ENCODE measurements around the gene SELENOO. TPM values are rescaled to one million over a fixed set of nuclear protein-coding genes. Genes with fewer than 3 reads are reported as not detected.

The SELENOO gene
- total RNA-seq, 1 donor from 2014 or later: 24.7 TPM

DNA sequence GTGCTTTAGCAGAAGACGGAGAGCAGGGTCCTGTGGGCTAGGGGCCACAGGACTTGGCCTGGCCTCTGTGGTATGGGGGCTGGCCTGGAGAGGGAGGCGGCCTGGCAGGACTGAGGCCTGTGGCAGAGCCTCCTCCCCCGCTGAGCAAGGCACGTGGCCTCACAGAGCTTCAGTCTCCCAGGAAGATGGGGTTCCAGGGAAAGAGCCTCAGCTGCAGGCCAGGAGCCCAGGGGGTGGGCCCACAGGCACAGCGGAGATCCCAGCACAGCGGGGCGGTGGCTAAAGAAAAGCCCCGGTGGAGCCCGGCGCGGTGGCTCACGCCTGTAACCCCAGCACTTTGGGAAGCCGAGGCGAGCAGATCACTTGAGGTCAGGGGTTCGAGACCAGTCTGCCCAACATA is 58.5 kb downstream of the SELENOO start:
- Mint-ChIP-seq H3K9me3 (ENCODE audit: low read depth) (no peaks in the 10 kb centered on the region), H3K27ac (no peak overlapping the region), H3K27me3 (peaks cover 3% of the 10 kb centered on the region), H3K4me3 (ENCODE audit: low read depth) (peak overlapping the region; percentile 53), H3K36me3 (ENCODE audit: insufficient read depth) (no peaks in the 10 kb centered on the region), H3K4me1 (ENCODE audit: low read depth) (peaks cover 3% of the 10 kb centered on the region)
- DNase-seq (ENCODE audit: low spot score, unreplicated experiment): no peak
- TF ChIP-seq, protein P1, sequence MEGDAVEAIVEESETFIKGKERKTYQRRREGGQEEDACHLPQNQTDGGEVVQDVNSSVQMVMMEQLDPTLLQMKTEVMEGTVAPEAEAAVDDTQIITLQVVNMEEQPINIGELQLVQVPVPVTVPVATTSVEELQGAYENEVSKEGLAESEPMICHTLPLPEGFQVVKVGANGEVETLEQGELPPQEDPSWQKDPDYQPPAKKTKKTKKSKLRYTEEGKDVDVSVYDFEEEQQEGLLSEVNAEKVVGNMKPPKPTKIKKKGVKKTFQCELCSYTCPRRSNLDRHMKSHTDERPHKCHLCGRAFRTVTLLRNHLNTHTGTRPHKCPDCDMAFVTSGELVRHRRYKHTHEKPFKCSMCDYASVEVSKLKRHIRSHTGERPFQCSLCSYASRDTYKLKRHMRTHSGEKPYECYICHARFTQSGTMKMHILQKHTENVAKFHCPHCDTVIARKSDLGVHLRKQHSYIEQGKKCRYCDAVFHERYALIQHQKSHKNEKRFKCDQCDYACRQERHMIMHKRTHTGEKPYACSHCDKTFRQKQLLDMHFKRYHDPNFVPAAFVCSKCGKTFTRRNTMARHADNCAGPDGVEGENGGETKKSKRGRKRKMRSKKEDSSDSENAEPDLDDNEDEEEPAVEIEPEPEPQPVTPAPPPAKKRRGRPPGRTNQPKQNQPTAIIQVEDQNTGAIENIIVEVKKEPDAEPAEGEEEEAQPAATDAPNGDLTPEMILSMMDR (IDR thresholded peaks at IDR 0.05; ENCODE audit: unreplicated experiment): no peak

DNA sequence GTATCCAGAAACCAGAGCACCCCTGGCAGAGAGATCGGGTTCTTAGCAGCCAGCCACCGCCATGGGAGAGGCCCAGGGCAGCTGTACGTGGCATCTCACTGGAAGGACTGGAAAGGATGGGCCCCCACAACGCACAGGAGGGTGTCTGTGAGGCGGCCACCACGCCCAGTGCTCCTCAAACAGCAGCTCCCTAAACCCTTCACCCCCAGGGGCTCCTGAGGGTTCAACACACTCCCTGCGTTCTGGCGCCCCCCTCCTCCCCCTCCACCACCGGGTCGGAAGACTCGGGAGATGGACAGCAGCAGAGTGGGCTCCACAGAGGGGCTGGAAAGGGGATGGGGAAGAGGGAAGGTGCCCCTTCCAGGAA is 59.6 kb downstream of the SELENOO start:
- H3K9me3 Mint-ChIP-seq (ENCODE audit: low read depth): no peaks in the 10 kb centered on the region
- no peak for DNase-seq (ENCODE audit: low spot score, unreplicated experiment)
- H3K4me1 Mint-ChIP-seq (ENCODE audit: low read depth): peaks cover 3% of the 10 kb centered on the region
- TF ChIP-seq, protein P1 (IDR thresholded peaks at IDR 0.05; ENCODE audit: unreplicated experiment): no peak
- H3K36me3 Mint-ChIP-seq (ENCODE audit: insufficient read depth): no peaks in the 10 kb centered on the region
- peak overlapping the region; percentile 61 for H3K4me3 Mint-ChIP-seq (ENCODE audit: low read depth)
- no peak overlapping the region for H3K27ac Mint-ChIP-seq
- peaks cover 10% of the 10 kb centered on the region for H3K27me3 Mint-ChIP-seq

DNA sequence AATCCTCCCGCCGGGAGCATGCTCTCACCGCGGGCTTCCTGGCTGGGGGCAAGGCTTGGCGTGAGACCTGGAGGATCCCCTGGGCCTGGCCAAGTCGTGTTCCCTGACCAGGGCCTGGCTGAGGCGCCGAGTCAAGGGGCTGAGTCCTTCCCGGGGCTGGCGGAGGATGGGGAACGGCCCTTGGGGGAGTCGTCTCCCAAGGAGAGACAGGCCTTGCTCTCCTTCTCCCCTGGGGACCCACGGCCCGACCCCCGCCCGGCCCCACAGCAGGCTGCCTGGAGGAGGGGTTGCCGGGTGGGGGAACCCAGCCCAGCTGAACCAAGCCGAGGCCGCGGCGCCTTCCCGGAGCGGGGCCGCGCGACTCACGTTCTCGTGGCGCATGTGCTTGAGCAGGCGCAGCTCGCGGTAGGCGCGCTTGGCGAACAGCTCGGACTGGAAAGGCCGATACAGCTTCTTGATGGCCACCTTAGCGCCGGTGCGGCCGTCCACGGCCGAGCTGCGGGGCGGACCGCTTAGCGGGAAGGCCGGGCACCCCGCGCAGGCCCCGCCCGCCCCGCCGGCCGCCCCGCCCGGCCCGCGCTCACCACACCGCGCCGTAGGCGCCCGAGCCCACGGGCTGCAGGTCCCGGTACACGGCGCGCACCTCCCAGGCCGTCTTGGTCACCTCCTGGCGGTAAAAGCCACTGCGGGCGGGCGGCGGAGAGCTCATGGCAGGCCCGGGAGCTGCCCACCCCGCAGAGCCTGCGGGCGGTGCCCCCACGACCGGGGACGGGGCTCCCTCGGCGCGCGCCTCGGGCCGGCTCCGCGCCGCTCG is 60.2 kb downstream of the SELENOO start:
- no peak for DNase-seq (ENCODE audit: low spot score, unreplicated experiment)
- TF ChIP-seq, protein P1 (IDR thresholded peaks at IDR 0.05; ENCODE audit: unreplicated experiment): no peak
- peak overlapping the region; percentile 61 for H3K4me3 Mint-ChIP-seq (ENCODE audit: low read depth)
- H3K4me1 Mint-ChIP-seq (ENCODE audit: low read depth): peaks cover 3% of the 10 kb centered on the region
- H3K27me3 Mint-ChIP-seq: peaks cover 12% of the 10 kb centered on the region
- H3K9me3 Mint-ChIP-seq (ENCODE audit: low read depth): no peaks in the 10 kb centered on the region
- no peaks in the 10 kb centered on the region for H3K36me3 Mint-ChIP-seq (ENCODE audit: insufficient read depth)
- H3K27ac Mint-ChIP-seq: no peak overlapping the region

DNA sequence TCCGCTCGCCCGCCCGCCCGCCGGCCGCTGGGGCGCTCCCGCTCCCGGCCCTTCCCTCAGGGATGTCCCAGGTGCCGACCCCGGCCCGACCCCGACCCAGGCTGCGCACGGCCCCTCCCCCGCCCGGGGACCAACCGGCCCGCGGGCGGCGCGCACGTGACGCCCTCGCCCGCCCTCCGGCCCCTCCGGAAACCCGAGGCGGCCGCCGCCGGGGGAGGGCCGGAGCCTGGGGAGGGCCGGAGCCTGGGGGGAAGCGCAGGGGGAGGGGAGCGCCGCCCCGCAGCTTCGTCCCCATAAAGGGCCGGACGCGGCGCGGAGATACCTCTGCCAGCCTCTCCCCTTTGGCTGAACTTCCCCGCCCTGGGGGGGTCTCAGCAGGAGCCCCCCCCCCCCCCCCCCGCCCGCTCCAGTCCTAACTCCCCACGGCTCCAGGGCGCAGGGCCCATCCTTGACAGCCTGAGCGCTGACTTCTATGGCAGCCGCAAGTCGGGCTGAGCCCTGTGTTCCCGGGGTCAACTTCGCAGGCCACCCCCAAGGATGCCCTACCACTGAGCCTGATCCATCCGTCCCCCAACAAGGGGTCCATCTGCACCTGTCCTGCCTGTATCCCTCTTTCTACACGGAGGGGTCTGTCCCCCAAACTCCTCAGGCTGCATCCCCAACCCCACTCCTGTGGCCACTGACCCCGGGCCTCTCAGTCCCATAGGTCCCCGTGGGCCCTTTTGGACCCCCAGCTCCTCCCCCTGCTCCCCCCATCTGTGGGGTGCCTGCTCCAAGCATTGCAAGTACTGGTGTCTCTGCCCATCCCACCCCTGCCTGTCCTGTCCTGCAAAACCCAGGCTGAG is 61.0 kb downstream of the SELENOO start, which contains the start of gene MAPK12:
TSS of gene MAPK12 (minus strand) at position 69 of the 845 bp plus-strand sequence. CDS start 174 bp downstream, outside the sequence.
- Mint-ChIP-seq H3K36me3 (ENCODE audit: insufficient read depth) (no peaks in the 10 kb centered on the region), H3K4me1 (ENCODE audit: low read depth) (peaks cover 3% of the 10 kb centered on the region), H3K9me3 (ENCODE audit: low read depth) (no peaks in the 10 kb centered on the region), H3K27ac (peak within 1 kb of the TSS; percentile 16), H3K4me3 (ENCODE audit: low read depth) (peak within 1 kb of the TSS; percentile 72), H3K27me3 (peaks cover 17% of the 10 kb centered on the region)
- peak; percentile 61 for DNase-seq (ENCODE audit: low spot score, unreplicated experiment)
- TF ChIP-seq, protein P1 (IDR thresholded peaks at IDR 0.05; ENCODE audit: unreplicated experiment): no peak

DNA sequence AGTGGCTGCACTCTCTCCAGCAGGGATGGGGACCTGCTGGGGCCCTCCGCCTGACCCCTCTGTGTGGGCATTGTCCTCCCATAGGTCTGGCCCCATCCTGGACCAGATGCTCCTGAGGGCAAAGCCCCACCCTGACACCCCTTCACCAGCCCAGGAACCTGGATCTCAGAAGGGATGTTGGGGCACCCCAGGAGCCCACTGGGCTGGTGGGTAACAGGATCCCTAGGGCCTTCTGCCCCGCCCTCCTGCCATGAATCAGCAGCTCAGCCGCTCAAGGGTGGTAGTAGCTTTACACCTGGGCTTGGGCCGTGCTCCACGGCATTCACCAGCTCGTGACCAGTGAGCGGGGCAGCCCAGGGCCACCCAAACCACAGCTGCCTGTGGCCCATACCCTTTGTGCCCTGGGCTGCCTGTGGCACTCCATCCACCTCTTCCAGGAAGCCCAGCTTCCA is 61.7 kb downstream of the SELENOO start:
- TF ChIP-seq, protein P1 (IDR thresholded peaks at IDR 0.05; ENCODE audit: unreplicated experiment): no peak
- peak overlapping the region; percentile 16 for H3K27ac Mint-ChIP-seq
- H3K4me1 Mint-ChIP-seq (ENCODE audit: low read depth): peaks cover 3% of the 10 kb centered on the region
- H3K27me3 Mint-ChIP-seq: peaks cover 17% of the 10 kb centered on the region
- no peaks in the 10 kb centered on the region for H3K36me3 Mint-ChIP-seq (ENCODE audit: insufficient read depth)
- DNase-seq (ENCODE audit: low spot score, unreplicated experiment): no peak
- peak overlapping the region; percentile 72 for H3K4me3 Mint-ChIP-seq (ENCODE audit: low read depth)
- no peaks in the 10 kb centered on the region for H3K9me3 Mint-ChIP-seq (ENCODE audit: low read depth)

Measured in progenitor cell of endocrine pancreas (in vitro differentiated cells).